Stimulated activated CD8-positive, alpha-beta memory T cell treated with anti-CD3 and anti-CD28 coated beads, Interleukin-7, amount 100 ng/mL, for 48 hours (primary cell): ENCODE data around the gene PXMP4.
"Not testable (repeated sequence)": the region's sequence is repeated elsewhere in the genome, so short reads cannot be mapped to it uniquely, and the experiment has no call there.

ENCODE experiments used
- DNase-seq, 2 donors: peaks; one replicate each; pipeline ENCODE4 v3.0.0-alpha.2; 2020; ENCODE audit warnings: low read depth in 1 of 2; ENCODE audit errors: extremely low read depth in 1 of 2

PXMP4 gene

GRCh38 chr20:33704197-33704924 is 15.7 kb downstream of the PXMP4 start:
- DNase-seq: no peak

GRCh38 chr20:33703498-33704137 is 16.5 kb downstream of the PXMP4 start:
- no peak for DNase-seq

- DNase-seq: no peak
Observed at GRCh38 chr20:33702861-33703260, 17.2 kb downstream of the PXMP4 start.

GRCh38 chr20:33701629-33702450 is 18.3 kb downstream of the PXMP4 start:
- DNase-seq: no peak

- DNase-seq: not testable (repeated sequence)
Observed at GRCh38 chr20:33700696-33701441, 19.2 kb downstream of the PXMP4 start.

- not testable (repeated sequence) for DNase-seq
Observed at GRCh38 chr20:33698966-33699365, 21.1 kb downstream of the PXMP4 start.

- no peak for DNase-seq
Observed at GRCh38 chr20:33697129-33697528, 23.0 kb downstream of the PXMP4 start.

- DNase-seq: no peak
Observed at GRCh38 chr20:33696448-33696847, 23.7 kb downstream of the PXMP4 start.

- no peak for DNase-seq
Observed at GRCh38 chr20:33694639-33695012, 25.5 kb downstream of the PXMP4 start.

- no peak for DNase-seq
Observed at GRCh38 chr20:33693741-33694638, 26.1 kb downstream of the PXMP4 start.

GRCh38 chr20:33693289-33693688 is 26.8 kb downstream of the PXMP4 start:
- DNase-seq: no peak

GRCh38 chr20:33689973-33690372 is 30.1 kb downstream of the PXMP4 start:
- DNase-seq: peak; percentile 40 to 72

- DNase-seq: no peak
Observed at GRCh38 chr20:33689493-33689892, 30.6 kb downstream of the PXMP4 start.

GRCh38 chr20:33688938-33689424 is 31.1 kb downstream of the PXMP4 start:
- no peak for DNase-seq

GRCh38 chr20:33687993-33688937 is 31.8 kb downstream of the PXMP4 start:
- no peak for DNase-seq

GRCh38 chr20:33687370-33687915 is 32.7 kb downstream of the PXMP4 start:
- DNase-seq: no peak

- no peak for DNase-seq
Observed at GRCh38 chr20:33686984-33687366, 33.1 kb downstream of the PXMP4 start.
